ENCODE data around the gene ARIH1. TPM values are rescaled to one million over a fixed set of nuclear protein-coding genes. Genes with fewer than 3 reads are reported as not detected.

Gene ARIH1
- total RNA-seq, 1 experiment from 2014 or later: 187 TPM

DNA sequence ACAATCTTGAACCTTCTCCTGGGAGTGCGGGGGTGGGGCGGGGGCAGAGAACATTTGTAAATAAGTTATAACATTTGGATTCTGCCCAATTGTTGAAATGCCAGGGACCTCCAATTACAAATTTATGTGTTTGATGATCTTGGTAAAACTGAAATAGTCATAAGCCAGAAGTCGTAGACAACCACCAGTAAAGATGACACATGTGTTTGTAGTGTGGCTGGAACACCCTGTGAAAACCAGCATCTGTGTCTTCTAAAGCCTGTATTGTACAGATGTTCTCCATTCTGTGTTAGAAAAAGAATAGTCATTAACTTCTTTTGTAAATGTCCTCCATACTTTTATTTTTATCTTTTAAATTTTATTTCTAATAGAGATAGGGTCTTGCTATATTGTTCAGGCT, 61.8 kb downstream of the ARIH1 start:
- H3K27me3 ChIP-seq (replicated peaks; ENCODE audit: insufficient read depth, low read depth, low read length, poor library complexity): no peaks in the 10 kb centered on the region
- no peak overlapping the region for H3K4me3 ChIP-seq (ENCODE audit: low read depth, low read length, poor library complexity, severe bottlenecking)
- ChIA-PET CTCF (no interaction called here), POLR2A (ENCODE audit: low non-redundant PET) (no interaction called here)
- BruUV-seq (replicated peaks): no TSS peak
- H3K27ac ChIP-seq (ENCODE audit: low read depth, low read length, poor library complexity, severe bottlenecking): no peak overlapping the region
- TF ChIP-seq, protein P1, sequence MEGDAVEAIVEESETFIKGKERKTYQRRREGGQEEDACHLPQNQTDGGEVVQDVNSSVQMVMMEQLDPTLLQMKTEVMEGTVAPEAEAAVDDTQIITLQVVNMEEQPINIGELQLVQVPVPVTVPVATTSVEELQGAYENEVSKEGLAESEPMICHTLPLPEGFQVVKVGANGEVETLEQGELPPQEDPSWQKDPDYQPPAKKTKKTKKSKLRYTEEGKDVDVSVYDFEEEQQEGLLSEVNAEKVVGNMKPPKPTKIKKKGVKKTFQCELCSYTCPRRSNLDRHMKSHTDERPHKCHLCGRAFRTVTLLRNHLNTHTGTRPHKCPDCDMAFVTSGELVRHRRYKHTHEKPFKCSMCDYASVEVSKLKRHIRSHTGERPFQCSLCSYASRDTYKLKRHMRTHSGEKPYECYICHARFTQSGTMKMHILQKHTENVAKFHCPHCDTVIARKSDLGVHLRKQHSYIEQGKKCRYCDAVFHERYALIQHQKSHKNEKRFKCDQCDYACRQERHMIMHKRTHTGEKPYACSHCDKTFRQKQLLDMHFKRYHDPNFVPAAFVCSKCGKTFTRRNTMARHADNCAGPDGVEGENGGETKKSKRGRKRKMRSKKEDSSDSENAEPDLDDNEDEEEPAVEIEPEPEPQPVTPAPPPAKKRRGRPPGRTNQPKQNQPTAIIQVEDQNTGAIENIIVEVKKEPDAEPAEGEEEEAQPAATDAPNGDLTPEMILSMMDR (conservative IDR thresholded peaks at IDR 0.05; ENCODE audit: low read depth, low read length): no peak
- no peak for TF ChIP-seq EZH2 (IDR thresholded peaks at IDR 0.05; ENCODE audit: borderline replicate concordance, low read depth, low read length, poor library complexity, severe bottlenecking)
- no peak for DNase-seq (ENCODE audit: low spot score)
- no peaks in the 10 kb centered on the region for H3K36me3 ChIP-seq (ENCODE audit: insufficient read depth, low read length, poor library complexity, severe bottlenecking)
- peaks cover 6% of the 10 kb centered on the region for H3K9me3 ChIP-seq (ENCODE audit: low read depth, low read length, poor library complexity, severe bottlenecking)
- no peaks in the 10 kb centered on the region for H3K4me1 ChIP-seq (ENCODE audit: insufficient read depth, low read length, poor library complexity, severe bottlenecking)
- intact Hi-C loops (cut with micrococcal nuclease; ENCODE audit: unreplicated experiment): no loop called here

DNA sequence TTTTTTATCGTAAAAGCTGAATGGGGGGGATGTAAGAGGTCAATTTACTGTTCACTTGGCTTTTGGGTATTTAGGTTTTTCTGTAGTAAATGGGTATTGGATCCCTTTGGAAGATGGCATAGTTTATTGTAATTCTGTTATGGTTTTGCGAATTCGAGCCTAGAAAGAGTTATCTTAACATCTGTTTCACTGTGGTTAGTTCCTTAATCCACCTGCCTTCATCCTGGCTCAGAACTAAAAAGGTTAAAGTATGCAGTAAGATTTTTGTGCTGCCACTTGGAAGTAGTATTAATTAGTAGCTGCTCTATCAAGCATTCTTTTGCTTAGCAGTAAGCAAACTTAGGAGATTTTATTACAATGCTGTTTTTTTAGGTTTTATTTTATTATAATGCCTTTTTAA, 62.4 kb downstream of the ARIH1 start:
- ChIA-PET CTCF (no interaction called here), POLR2A (ENCODE audit: low non-redundant PET) (no interaction called here)
- Histone ChIP-seq H3K9me3 (ENCODE audit: low read depth, low read length, poor library complexity, severe bottlenecking) (peaks cover 11% of the 10 kb centered on the region), H3K4me1 (ENCODE audit: insufficient read depth, low read length, poor library complexity, severe bottlenecking) (no peaks in the 10 kb centered on the region), H3K27ac (ENCODE audit: low read depth, low read length, poor library complexity, severe bottlenecking) (no peak overlapping the region), H3K4me3 (ENCODE audit: low read depth, low read length, poor library complexity, severe bottlenecking) (no peak overlapping the region), H3K27me3 (replicated peaks; ENCODE audit: insufficient read depth, low read depth, low read length, poor library complexity) (no peaks in the 10 kb centered on the region), H3K36me3 (ENCODE audit: insufficient read depth, low read length, poor library complexity, severe bottlenecking) (no peaks in the 10 kb centered on the region)
- no peak for TF ChIP-seq EZH2 (IDR thresholded peaks at IDR 0.05; ENCODE audit: borderline replicate concordance, low read depth, low read length, poor library complexity, severe bottlenecking)
- TF ChIP-seq, protein P1 (conservative IDR thresholded peaks at IDR 0.05; ENCODE audit: low read depth, low read length): no peak
- intact Hi-C loops (cut with micrococcal nuclease; ENCODE audit: unreplicated experiment): no loop called here
- no TSS peak for BruUV-seq (replicated peaks)
- no peak for DNase-seq (ENCODE audit: low spot score)

- no peak overlapping the region for H3K27ac ChIP-seq (ENCODE audit: low read depth, low read length, poor library complexity, severe bottlenecking)
- H3K9me3 ChIP-seq (ENCODE audit: low read depth, low read length, poor library complexity, severe bottlenecking): peaks cover 11% of the 10 kb centered on the region
- ChIA-PET POLR2A (ENCODE audit: low non-redundant PET) (no interaction called here), CTCF (no interaction called here)
- H3K4me3 ChIP-seq (ENCODE audit: low read depth, low read length, poor library complexity, severe bottlenecking): no peak overlapping the region
- H3K27me3 ChIP-seq (replicated peaks; ENCODE audit: insufficient read depth, low read depth, low read length, poor library complexity): no peaks in the 10 kb centered on the region
- intact Hi-C loops (cut with micrococcal nuclease; ENCODE audit: unreplicated experiment): no loop called here
- H3K36me3 ChIP-seq (ENCODE audit: insufficient read depth, low read length, poor library complexity, severe bottlenecking): no peaks in the 10 kb centered on the region
- no peaks in the 10 kb centered on the region for H3K4me1 ChIP-seq (ENCODE audit: insufficient read depth, low read length, poor library complexity, severe bottlenecking)
- no TSS peak for BruUV-seq (replicated peaks)
- no peak for DNase-seq (ENCODE audit: low spot score)
- TF ChIP-seq EZH2 (IDR thresholded peaks at IDR 0.05; ENCODE audit: borderline replicate concordance, low read depth, low read length, poor library complexity, severe bottlenecking): no peak
- TF ChIP-seq, protein P1 (conservative IDR thresholded peaks at IDR 0.05; ENCODE audit: low read depth, low read length): no peak
These were observed 64.8 kb downstream of the ARIH1 start for GRCh38 chr15:72538931-72539330.

All from A673 (cell line).